ENCODE measurements around the gene KSR1. TPM values are rescaled to one million over a fixed set of nuclear protein-coding genes. Genes with fewer than 3 reads are reported as not detected.

KSR1 gene
- total and polyA plus RNA-seq, 10 of the 15 experiments (the other 5 are each of a cell fraction or from before 2014, with no cell fraction given) = 0.97 to 66.6 (median 22.9) TPM

GRCh38 chr17:27413792-27414191 lies 42.5 kb upstream of the KSR1 start:
- peak; percentile 74 for ATAC-seq
- in situ Hi-C loops (cut with MboI) (loop anchor here (10.0 kb wide), 1 partner anchor 179 kb away; no protein-coding TSS in a partner anchor), intact Hi-C loops (cut with micrococcal nuclease; ENCODE audit: unreplicated experiment) (no loop called here)
- no peak overlapping the region for H3K27ac ChIP-seq (ENCODE audit: control insufficient read depth, insufficient read depth)
- H3K9ac ChIP-seq (ENCODE audit: control insufficient read depth, insufficient read depth, low read length) = no peak overlapping the region
- no peak for TF ChIP-seq HDAC6 (IDR thresholded peaks at IDR 0.05; ENCODE audit: unreplicated experiment)
- no peak for TF ChIP-seq GATAD2B (conservative IDR thresholded peaks at IDR 0.05; ENCODE audit: low read depth)
- TF ChIP-seq ZSCAN29 (IDR thresholded peaks at IDR 0.05) = no peak
- TF ChIP-seq IRF4 (IDR thresholded peaks at IDR 0.05; ENCODE audit: low read depth, low read length) = 0 out of 2 replicates have a peak, but pooled peaks have one; percentile 39
- 0 out of 2 replicates have a peak, but pooled peaks have one; percentile 26 for TF ChIP-seq IKZF1 (conservative IDR thresholded peaks at IDR 0.05)
- TF ChIP-seq CHD2 (IDR thresholded peaks at IDR 0.05; ENCODE audit: borderline replicate concordance, low read depth, low read length) = no peak
- TF ChIP-seq SPI1 (IDR thresholded peaks at IDR 0.05; ENCODE audit: borderline replicate concordance, insufficient read depth, low read depth, low read length) = peak; percentile 83
- TF ChIP-seq NFYA (IDR thresholded peaks at IDR 0.05; ENCODE audit: borderline replicate concordance, low read depth, low read length) = no peak
- no peak for TF ChIP-seq TARDBP (IDR thresholded peaks at IDR 0.05; ENCODE audit: borderline replicate concordance)
- TF ChIP-seq SUZ12 (IDR thresholded peaks at IDR 0.05; ENCODE audit: unreplicated experiment) = no peak
- TF ChIP-seq, protein P1, sequence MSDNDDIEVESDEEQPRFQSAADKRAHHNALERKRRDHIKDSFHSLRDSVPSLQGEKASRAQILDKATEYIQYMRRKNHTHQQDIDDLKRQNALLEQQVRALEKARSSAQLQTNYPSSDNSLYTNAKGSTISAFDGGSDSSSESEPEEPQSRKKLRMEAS (IDR thresholded peaks at IDR 0.05; ENCODE audit: low read depth, low read length) = no peak
- TF ChIP-seq CHD1 (IDR thresholded peaks at IDR 0.05; ENCODE audit: low read depth, low read length) = no peak
- no TSS peak for BruUV-seq (replicated peaks)
- SMC1A ChIA-PET (ENCODE audit: uncharacterized antibody, unreplicated experiment) = interaction anchor here (0.9 to 1.9 kb wide), 5 partner anchors 45 to 186 kb away, joined by 3 to 8 read pairs (median 3); no protein-coding TSS in a partner anchor
- no peaks in the 10 kb centered on the region for H4K20me1 ChIP-seq (ENCODE audit: control insufficient read depth, insufficient read depth)
- H3K36me3 ChIP-seq (ENCODE audit: control insufficient read depth in 2 of 2, insufficient read depth in 2 of 2, low read length in 1 of 2) = no peaks in the 10 kb centered on the region
- no peaks in the 10 kb centered on the region for H3K79me2 ChIP-seq (ENCODE audit: control insufficient read depth, insufficient read depth, low read length)
- DNase-seq (ENCODE audit: low read depth, low spot score) = no peak
- CTCF ChIA-PET = interaction anchor here (1.0 to 2.8 kb wide), 4 partner anchors 26 to 237 kb away, joined by 3 to 16 read pairs (median 6); no protein-coding TSS in a partner anchor
- 31% methylated on average over 3 of the region's 3 CpGs for WGBS (ENCODE audit: insufficient coverage, insufficient replicate concordance, low lambda C conversion rate, missing lambda C conversion rate)
- no peak overlapping the region for H2AFZ ChIP-seq (ENCODE audit: control insufficient read depth, low read depth, low read length)
- peaks cover 14% of the 10 kb centered on the region for H3K4me1 ChIP-seq (ENCODE audit: control insufficient read depth, insufficient read depth, low read length)
- POLR2A ChIA-PET = no interaction called here
- H3K4me2 ChIP-seq (ENCODE audit: control insufficient read depth, insufficient read depth) = no peak overlapping the region
- peaks cover 1 to 2% of the 10 kb centered on the region in 2 experiments; a peak in 1 of 4 replicates for H3K27me3 ChIP-seq (replicated peaks in 1 of 2; ENCODE audit: control insufficient read depth in 2 of 2, insufficient read depth in 2 of 2, low read length in 1 of 2)
- RAD21 ChIA-PET (ENCODE audit: unreplicated experiment) = no interaction called here
- no peaks in the 10 kb centered on the region; the same call in 2 of the 3 replicates for H3K9me3 ChIP-seq (replicated peaks; ENCODE audit: control insufficient read depth, insufficient read depth, low read length)
- no peak for FAIRE-seq
- no peak overlapping the region for H3K4me3 ChIP-seq

Data from GM12878 (cell line).